NCI-H146 treated with DMSO at 0.1 percent for 48 hours (cell line): ENCODE results near the gene TPTE2.
"Not testable (repeated sequence)": the region's sequence is repeated elsewhere in the genome, so short reads cannot be mapped to it uniquely, and the experiment has no call there.

ENCODE experiments used
- DNase-seq: peaks from one replicate; lab custom pipeline; 2025; ENCODE audit not compliant: unreplicated experiment; lab: John Stamatoyannopoulos, UW

Gene TPTE2

GRCh38 chr13:19561127-19561582 lies at the start of gene TPTE2:
Gene TPTE2, minus strand, starts transcription at chr13:19561532. Its CDS starts 58,298 bp downstream, at chr13:19503234.
- not testable (repeated sequence) for DNase-seq

- DNase-seq: no peak
Observed at GRCh38 chr13:19607523-19608078, 46.3 kb upstream of the TPTE2 start.

DNA sequence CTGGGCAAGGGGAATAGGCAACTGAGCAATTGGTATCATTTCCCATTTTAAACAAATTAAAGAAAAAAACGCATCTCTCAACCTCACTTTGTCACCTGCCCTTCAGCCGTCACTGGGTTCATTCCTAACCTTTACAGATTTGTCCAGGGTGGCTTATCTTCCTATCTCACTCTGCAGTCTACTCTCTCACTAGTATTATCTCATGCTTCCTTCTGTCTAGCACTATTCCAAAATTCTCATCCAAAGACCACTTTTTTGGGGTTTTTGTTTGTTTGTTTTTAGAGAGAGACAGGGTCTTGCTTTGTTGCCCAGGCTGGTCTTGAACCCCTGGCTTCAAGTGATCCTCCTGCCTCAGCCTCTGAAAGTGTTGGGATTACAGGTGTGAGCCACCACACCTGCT lies 45.4 kb upstream of the TPTE2 start:
- DNase-seq: no peak

DNA sequence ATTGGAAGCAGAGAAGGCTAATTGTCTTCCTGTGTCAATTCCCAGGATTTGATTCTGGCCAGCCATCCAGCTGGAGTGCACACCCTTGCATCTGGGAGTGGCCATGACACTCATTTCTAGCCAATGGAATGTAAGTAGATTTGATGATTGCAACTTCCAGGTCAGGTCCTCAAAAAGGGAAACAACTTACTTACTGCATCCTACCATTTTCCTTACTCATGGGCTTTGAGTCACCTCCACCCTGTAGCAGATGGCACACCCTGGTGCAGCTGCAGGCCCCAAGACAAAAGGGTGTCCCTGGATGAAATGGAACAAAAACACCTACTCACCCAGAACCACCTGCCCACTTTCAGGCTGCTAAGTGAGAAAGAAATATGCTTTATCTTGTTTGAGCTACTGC lies 44.8 kb upstream of the TPTE2 start:
- no peak for DNase-seq

- DNase-seq: no peak
Observed at GRCh38 chr13:19605161-19605955, 44.0 kb upstream of the TPTE2 start.

- DNase-seq: no peak
Observed at GRCh38 chr13:19604306-19604705, 43.0 kb upstream of the TPTE2 start.

- DNase-seq: peak; percentile 31
Observed at GRCh38 chr13:19601749-19602725, 40.7 kb upstream of the TPTE2 start.

- DNase-seq: no peak
Observed at GRCh38 chr13:19597523-19597922, 36.2 kb upstream of the TPTE2 start.

DNA sequence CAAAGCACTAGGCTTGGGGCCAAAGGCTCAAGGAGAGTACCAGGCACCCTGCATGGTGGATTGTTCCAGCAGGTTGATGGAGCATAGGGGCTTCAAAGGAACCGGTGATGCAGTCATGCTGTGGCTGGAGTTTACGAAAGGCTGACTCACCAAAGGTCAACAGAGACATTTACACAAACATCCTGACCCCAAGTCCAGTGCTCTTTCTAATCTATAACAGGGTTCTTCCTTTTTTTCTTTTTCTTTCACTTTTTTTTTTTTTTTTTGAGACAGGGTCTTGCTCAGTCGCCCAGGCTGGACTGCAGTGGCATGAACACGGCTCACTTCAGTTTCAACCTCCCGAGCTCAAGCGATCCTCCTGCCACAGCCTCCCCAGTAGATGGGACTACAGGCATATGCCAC lies 35.6 kb upstream of the TPTE2 start:
- no peak for DNase-seq

DNA sequence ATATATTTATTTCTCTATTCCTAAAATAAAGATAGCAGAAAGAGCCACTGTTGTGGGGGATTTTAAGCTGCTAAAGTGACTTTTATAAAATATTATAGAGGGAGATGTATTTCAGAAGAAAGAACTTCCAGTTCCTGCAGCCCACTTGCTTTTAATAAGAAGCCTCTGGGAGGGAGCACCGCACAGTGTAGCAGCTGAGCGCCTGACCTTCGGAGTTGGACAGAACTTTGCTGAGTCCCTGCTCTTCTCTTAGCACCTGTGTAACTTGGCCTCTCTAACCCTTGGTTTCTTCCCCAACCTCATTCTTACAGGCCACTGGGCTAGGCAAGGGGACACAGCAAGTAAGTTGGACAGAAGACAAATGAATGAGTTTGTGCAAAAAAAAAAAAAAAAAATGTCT lies 34.8 kb upstream of the TPTE2 start:
- DNase-seq: no peak

DNA sequence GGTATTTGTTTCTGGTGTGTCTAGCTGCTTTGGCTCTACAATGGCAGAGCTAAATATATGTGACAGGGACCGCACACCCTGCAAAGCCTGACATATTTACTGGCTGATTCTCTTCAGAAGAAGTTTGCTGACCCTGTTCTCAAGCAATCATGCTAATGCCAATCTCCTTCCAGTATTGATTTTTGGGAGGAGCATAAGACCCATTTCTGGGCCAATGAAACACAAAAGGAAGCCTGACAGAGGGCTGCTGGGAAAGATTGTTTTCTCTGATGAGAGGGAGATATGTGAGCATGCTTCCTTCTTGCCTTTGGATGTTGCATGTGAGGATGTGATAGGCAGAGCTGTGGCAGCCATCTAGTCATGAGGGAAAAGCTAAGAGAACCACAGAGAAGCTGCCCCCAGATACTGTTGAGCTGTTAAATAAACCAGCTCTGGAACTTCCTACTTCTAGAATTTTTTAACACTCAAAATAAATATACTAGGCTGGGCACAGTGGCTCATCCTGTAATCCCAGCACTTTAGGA lies 31.4 kb upstream of the TPTE2 start:
- DNase-seq: no peak

GRCh38 chr13:19591864-19592263 lies 30.5 kb upstream of the TPTE2 start:
- DNase-seq: no peak

- no peak for DNase-seq
Observed at GRCh38 chr13:19590423-19590822, 29.1 kb upstream of the TPTE2 start.

DNA sequence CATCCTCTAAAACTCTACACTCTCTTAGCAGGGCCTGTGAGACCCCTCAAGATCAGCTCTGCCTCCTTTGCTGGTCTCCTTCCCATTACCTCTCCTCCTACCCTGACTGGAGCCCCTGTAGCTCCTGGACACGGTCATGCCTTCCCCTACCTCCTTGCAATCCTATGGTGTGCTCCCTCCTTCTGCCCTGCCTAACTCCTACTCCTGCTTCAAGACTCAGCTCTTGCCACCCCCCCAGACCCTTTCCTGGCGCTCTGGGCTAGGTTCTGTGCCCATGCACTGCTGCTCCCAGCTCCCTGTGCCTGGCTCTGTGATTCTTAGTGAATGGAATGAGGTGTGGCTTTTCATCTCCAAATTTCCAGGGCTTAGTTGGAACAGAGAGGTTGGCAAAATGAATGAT lies 28.0 kb upstream of the TPTE2 start:
- no peak for DNase-seq

GRCh38 chr13:19587635-19588300 lies 26.4 kb upstream of the TPTE2 start:
- peak; percentile 9 for DNase-seq

DNA sequence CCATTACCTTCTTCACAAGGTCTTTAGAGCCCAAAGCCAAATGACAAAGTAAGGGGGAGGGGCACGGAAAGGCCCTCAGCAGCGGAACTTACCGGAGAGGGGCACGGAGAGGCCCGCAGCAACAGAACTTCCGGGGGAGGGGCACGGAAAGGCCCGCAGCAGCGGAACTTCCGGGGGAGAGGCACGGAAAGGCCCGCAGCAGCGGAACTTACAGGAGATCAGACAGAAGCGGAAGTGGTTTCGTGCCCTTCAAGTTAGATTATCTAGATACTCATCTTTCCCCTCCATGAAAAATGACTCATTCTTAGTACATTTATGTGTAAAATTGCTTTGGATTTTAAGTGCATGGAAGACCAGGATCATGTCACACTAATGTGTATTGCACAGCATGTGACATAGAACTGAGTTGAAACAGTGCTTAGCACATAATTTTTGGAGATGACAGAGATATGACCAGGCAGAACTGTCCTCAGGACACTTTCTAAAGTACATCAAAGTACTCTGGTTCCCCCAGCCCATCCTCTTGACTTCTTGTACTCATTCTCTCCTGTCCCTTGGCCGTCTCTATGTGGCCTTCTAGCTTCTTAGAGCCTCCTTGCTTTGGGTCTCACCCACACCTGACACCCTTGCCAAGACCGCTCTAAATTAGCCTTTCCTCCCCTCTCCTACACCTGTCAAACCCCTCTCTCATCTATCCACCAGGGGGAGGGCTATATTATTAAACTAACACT lies 25.7 kb upstream of the TPTE2 start:
- DNase-seq: no peak

- DNase-seq: no peak
Observed at GRCh38 chr13:19581675-19582074, 20.3 kb upstream of the TPTE2 start.

- no peak for DNase-seq
Observed at GRCh38 chr13:19575230-19575629, 13.9 kb upstream of the TPTE2 start.

DNA sequence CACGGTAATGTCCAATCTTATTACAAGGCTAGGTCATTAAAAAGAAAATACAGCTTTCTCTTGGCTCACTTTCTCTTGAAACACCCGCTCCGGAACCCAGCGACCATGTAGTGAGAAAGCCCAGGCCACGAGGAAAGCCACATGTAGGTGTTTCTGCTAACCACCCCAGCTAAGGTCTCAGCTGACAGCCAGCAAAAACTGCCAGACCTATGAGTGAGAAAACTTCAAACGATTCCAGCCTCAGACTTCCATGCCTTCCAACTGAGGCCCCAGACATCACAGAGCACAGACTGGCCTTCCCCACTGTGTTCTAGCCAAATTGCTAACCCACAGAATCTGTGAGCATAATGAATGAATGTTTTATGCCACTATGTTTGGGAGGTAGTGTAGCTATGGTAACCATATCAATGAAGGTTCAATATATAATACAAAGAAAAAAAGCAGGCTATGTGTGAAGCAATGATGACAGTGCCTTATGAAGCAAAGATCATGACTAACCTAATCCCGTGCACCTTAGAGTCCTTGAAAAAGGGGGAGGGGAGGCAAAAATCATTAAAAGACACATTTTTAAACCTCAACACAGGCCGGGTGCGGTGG lies 11.9 kb upstream of the TPTE2 start:
- no peak for DNase-seq

GRCh38 chr13:19572280-19572679 lies 10.9 kb upstream of the TPTE2 start:
- no peak for DNase-seq
